Fibroblast of villous mesenchyme (primary cell): ENCODE data around the gene SUCLG2. TPM values are rescaled to one million over a fixed set of nuclear protein-coding genes. Genes with fewer than 3 reads are reported as not detected.

Source experiments
- DNase-seq: peaks from one replicate; pipeline ENCODE4 v3.0.0-alpha.2; 2010; ENCODE audit warnings: low read depth
- H3K4me3 ChIP-seq: 2 replicates; pipeline ENCODE4 v1.5.1; 2011; ENCODE audit warnings: low read depth, mild to moderate bottlenecking, low read length
- CTCF ChIP-seq: IDR thresholded peaks from 2 replicates; pipeline ENCODE4 v1.5.1; 2012; ENCODE audit warnings: low read depth, mild to moderate bottlenecking, low read length; ENCODE audit not compliant: insufficient read depth
- total RNA-seq: library from RNA; depleted of rRNA; stranded (reverse); fragments of >200 nt; gene quantifications from 2 replicates; pipeline ENCODE4 v1.2.3, GENCODE V29; 2012

SUCLG2 gene
- total RNA-seq, 1 donor, result 45.8 TPM

GRCh38 chr3:67637255-67637900 is 17.0 kb downstream of the SUCLG2 start:
- DNase-seq, result no peak
- no peak for TF ChIP-seq CTCF
- no peak overlapping the region for H3K4me3 ChIP-seq

- H3K4me3 ChIP-seq, result no peak overlapping the region
- peak; percentile 33 for DNase-seq
- no peak for TF ChIP-seq CTCF
Measured at GRCh38 chr3:67635806-67636205, 18.6 kb downstream of the SUCLG2 start.

- DNase-seq, result peak; percentile 46
- no peak overlapping the region for H3K4me3 ChIP-seq
- TF ChIP-seq CTCF, result no peak
Measured at GRCh38 chr3:67635257-67635656, 19.2 kb downstream of the SUCLG2 start.

- H3K4me3 ChIP-seq, result no peak overlapping the region
- DNase-seq, result no peak
- no peak for TF ChIP-seq CTCF
Measured at GRCh38 chr3:67630666-67631362, 23.6 kb downstream of the SUCLG2 start.

GRCh38 chr3:67624687-67625086 is 29.7 kb downstream of the SUCLG2 start:
- DNase-seq, result no peak
- no peak overlapping the region for H3K4me3 ChIP-seq
- no peak for TF ChIP-seq CTCF

GRCh38 chr3:67624078-67624477 is 30.3 kb downstream of the SUCLG2 start:
- no peak overlapping the region for H3K4me3 ChIP-seq
- no peak for TF ChIP-seq CTCF
- DNase-seq, result no peak
